GM12875 (cell line): Measurements from ENCODE around the gene DOLK.

Source experiments
- H3K4me3 ChIP-seq: one replicate; pipeline ENCODE4 v1.5.1; 2011; ENCODE audit warnings: low read depth, low read length, control low read depth
- TF ChIP-seq, protein P1 (sequence below): IDR thresholded peaks from 2 replicates; pipeline ENCODE4 v1.5.1; 2011; ENCODE audit warnings: low read depth, mild to moderate bottlenecking, control low read depth, inconsistent platforms, low read length, moderate library complexity, borderline replicate concordance; ENCODE audit not compliant: insufficient read depth

DOLK gene

GRCh38 chr9:128918921-128919320 lies 28.5 kb downstream of the DOLK start:
- TF ChIP-seq, protein P1, sequence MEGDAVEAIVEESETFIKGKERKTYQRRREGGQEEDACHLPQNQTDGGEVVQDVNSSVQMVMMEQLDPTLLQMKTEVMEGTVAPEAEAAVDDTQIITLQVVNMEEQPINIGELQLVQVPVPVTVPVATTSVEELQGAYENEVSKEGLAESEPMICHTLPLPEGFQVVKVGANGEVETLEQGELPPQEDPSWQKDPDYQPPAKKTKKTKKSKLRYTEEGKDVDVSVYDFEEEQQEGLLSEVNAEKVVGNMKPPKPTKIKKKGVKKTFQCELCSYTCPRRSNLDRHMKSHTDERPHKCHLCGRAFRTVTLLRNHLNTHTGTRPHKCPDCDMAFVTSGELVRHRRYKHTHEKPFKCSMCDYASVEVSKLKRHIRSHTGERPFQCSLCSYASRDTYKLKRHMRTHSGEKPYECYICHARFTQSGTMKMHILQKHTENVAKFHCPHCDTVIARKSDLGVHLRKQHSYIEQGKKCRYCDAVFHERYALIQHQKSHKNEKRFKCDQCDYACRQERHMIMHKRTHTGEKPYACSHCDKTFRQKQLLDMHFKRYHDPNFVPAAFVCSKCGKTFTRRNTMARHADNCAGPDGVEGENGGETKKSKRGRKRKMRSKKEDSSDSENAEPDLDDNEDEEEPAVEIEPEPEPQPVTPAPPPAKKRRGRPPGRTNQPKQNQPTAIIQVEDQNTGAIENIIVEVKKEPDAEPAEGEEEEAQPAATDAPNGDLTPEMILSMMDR = no peak
- no peak overlapping the region for H3K4me3 ChIP-seq

- no peak overlapping the region for H3K4me3 ChIP-seq
- TF ChIP-seq, protein P1 = no peak
Measured at GRCh38 chr9:128917151-128917849, 30.1 kb downstream of the DOLK start.

- H3K4me3 ChIP-seq = no peak overlapping the region
- TF ChIP-seq, protein P1 = no peak
Measured at GRCh38 chr9:128916745-128917144, 30.7 kb downstream of the DOLK start.

DNA sequence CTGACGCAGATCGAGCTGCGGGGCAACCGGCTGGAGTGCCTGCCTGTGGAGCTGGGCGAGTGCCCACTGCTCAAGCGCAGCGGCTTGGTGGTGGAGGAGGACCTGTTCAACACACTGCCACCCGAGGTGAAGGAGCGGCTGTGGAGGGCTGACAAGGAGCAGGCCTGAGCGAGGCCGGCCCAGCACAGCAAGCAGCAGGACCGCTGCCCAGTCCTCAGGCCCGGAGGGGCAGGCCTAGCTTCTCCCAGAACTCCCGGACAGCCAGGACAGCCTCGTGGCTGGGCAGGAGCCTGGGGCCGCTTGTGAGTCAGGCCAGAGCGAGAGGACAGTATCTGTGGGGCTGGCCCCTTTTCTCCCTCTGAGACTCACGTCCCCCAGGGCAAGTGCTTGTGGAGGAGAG lies 31.2 kb downstream of the DOLK start:
- TF ChIP-seq, protein P1 = no peak
- H3K4me3 ChIP-seq = no peak overlapping the region

- TF ChIP-seq, protein P1 = no peak
- H3K4me3 ChIP-seq = no peak overlapping the region
Measured at GRCh38 chr9:128913995-128914772, 33.2 kb downstream of the DOLK start.

DNA sequence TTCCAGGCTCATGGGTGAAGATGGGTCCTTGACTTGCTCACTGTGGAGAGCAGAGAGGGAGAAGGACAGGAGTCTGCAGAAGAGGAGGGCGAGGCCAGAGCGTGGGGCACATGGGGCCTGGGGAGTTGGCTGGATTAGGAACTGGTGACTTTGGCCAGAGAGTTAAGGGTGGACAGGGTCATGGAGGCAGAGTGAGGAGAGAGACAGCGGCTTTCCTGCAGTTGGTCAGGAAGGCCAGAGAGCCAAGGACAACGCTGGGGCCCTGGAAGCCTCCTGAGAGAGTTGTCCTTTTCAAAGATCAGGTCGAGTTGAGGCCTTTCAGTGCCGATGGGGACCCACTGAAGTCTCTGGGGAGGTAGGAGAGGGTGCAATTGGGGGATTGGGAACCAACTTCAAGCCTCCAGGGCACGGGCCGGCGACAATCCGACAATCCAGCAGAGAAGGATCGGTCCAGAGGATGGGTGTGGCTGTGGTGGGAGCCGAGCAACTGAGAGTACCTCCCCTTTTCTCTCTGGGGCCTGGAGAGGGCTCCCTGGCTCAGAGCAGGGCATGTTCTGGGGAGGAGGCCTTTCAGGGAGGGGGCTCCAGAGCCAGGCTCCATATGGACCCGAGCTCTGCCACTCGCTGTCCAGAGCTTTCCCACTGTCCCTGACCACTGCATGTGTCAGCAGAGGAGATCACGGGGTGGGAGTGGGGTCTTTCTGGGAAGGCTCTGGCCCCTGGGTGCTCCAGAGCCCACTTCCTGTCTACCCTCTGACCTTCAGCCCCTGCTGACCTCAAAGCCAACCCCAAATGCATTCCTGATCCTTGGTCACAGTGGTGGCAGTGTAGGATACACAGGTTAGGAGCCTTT lies 34.1 kb downstream of the DOLK start:
- TF ChIP-seq, protein P1 = no peak
- H3K4me3 ChIP-seq = no peak overlapping the region
